GM12878 (cell line): ENCODE results near the gene PNMA8C. TPM values are rescaled to one million over a fixed set of nuclear protein-coding genes. Genes with fewer than 3 reads are reported as not detected.

ENCODE experiments used
- ATAC-seq: fragments of 200-7000 bp; cut with Tn5 transposase; 3 replicates; pipeline ENCODE4 v1.9.1; 2020; ENCODE audit warnings: mild to moderate bottlenecking, moderate library complexity
- BruUV-seq: library from RNA; stranded (reverse); fragments of 400-500 nt; replicated peaks from 2 replicates; lab custom pipeline; 2021; lab: Mats Ljungman, UMichigan
- CTCF ChIA-PET: fragments of 300-600 bp; sonication (Branson Sonifier 250); formaldehyde crosslinking; extraction: SDS; loops from one replicate; lab custom pipeline; 2021; ENCODE audit warnings: inconsistent platforms; lab: Yijun Ruan, JAX
- POLR2A ChIA-PET: fragments of 350-600 bp; formaldehyde crosslinking; extraction: SDS; loops from one replicate; lab custom pipeline; 2021; ENCODE audit warnings: inconsistent platforms; lab: Charles Lee
- RAD21 ChIA-PET: fragments of 300-600 bp; sonication (Branson Sonifier 250); formaldehyde crosslinking; loops from one replicate; lab custom pipeline; 2023; ENCODE audit warnings: antibody characterized with exemption; ENCODE audit not compliant: unreplicated experiment; lab: Charles Lee
- SMC1A ChIA-PET: fragments of 300-600 bp; sonication (Branson Sonifier 250); formaldehyde crosslinking; loops from one replicate; lab custom pipeline; 2023; ENCODE audit not compliant: unreplicated experiment, uncharacterized antibody; lab: Charles Lee
- DNase-seq: peaks from one replicate; pipeline ENCODE4 v3.0.0-alpha.2; 2011; ENCODE audit warnings: low read depth, low spot score
- FAIRE-seq: peaks from 3 replicates; lab custom pipeline; 2011; peaks lifted over from hg19 to GRCh38; lab: Jason Lieb, UNC
- H2AFZ ChIP-seq: 2 replicates; pipeline ENCODE4 v1.6.0; 2011; ENCODE audit warnings: low read depth, low read length, control low read depth; ENCODE audit not compliant: control insufficient read depth
- H3K27ac ChIP-seq: 2 replicates; pipeline ENCODE4 v1.5.1; 2011; ENCODE audit warnings: control low read depth; ENCODE audit not compliant: control insufficient read depth, insufficient read depth
- H3K27me3 ChIP-seq, 2 experiments: replicated peaks in 1 of 2; 2 replicates each; pipeline versions ENCODE4 v1.6.0 to v1.6.1; 2011; ENCODE audit warnings: low read length in 1 of 2; ENCODE audit not compliant: control insufficient read depth in 2 of 2, insufficient read depth in 2 of 2
- H3K36me3 ChIP-seq, 2 experiments: 2 replicates each; pipeline ENCODE4 v1.5.1; 2011; ENCODE audit warnings: low read length in 1 of 2; ENCODE audit not compliant: control insufficient read depth in 2 of 2, insufficient read depth in 2 of 2
- H3K4me1 ChIP-seq: 2 replicates; pipeline ENCODE4 v1.6.1; 2011; ENCODE audit warnings: mild to moderate bottlenecking, low read length, moderate library complexity, mixed read lengths; ENCODE audit not compliant: control insufficient read depth, insufficient read depth
- H3K4me2 ChIP-seq: 2 replicates; pipeline ENCODE4 v1.6.0; 2011; ENCODE audit warnings: control low read depth; ENCODE audit not compliant: control insufficient read depth, insufficient read depth
- H3K4me3 ChIP-seq: fragments of 200-600 bp; sonication (generic); 2 replicates; pipeline ENCODE4 v1.5.1; 2016
- H3K79me2 ChIP-seq: 2 replicates; pipeline ENCODE4 v1.6.0; 2011; ENCODE audit warnings: low read length; ENCODE audit not compliant: control insufficient read depth, insufficient read depth
- H3K9ac ChIP-seq: 2 replicates; pipeline ENCODE4 v1.8.0; 2011; ENCODE audit warnings: low read length, control low read depth, mixed read lengths; ENCODE audit not compliant: control insufficient read depth, insufficient read depth
- H3K9me3 ChIP-seq: replicated peaks from 3 replicates; pipeline ENCODE4 v1.5.1; 2011; ENCODE audit warnings: mild to moderate bottlenecking, low read length; ENCODE audit not compliant: control insufficient read depth, insufficient read depth
- H4K20me1 ChIP-seq: 2 replicates; pipeline ENCODE4 v1.6.0; 2011; ENCODE audit not compliant: control insufficient read depth, insufficient read depth
- BACH1 ChIP-seq: fragments of 450-650 bp; IDR thresholded peaks from 2 replicates; pipeline ENCODE4 v1.6.1; 2017; ENCODE audit warnings: mild to moderate bottlenecking, borderline replicate concordance
- CBX5 ChIP-seq: sonication (generic); IDR thresholded peaks from 2 replicates; pipeline ENCODE4 v1.6.1; 2016; ENCODE audit warnings: low read depth, moderate library complexity, mild to moderate bottlenecking, inconsistent platforms
- E2F4 ChIP-seq: IDR thresholded peaks from 2 replicates; pipeline ENCODE4 v1.6.1; 2012; ENCODE audit warnings: low read depth, low read length, improper control_type of control experiment
- FOS ChIP-seq: IDR thresholded peaks from 3 replicates; pipeline ENCODE4 v1.6.1; 2011; ENCODE audit warnings: borderline replicate concordance; ENCODE audit not compliant: insufficient read length; ENCODE audit errors: extremely low read depth
- HDAC2 ChIP-seq: fragments of 200-600 bp; sonication (generic); IDR thresholded peaks from 2 replicates; pipeline ENCODE4 v1.6.1; 2017
- IKZF1 ChIP-seq: fragments of 450-650 bp; conservative IDR thresholded peaks from 2 replicates; pipeline ENCODE4 v1.6.1; 2017; ENCODE audit warnings: antibody characterized with exemption, mild to moderate bottlenecking
- NR2F1 ChIP-seq: fragments of 450-650 bp; conservative IDR thresholded peaks from 2 replicates; pipeline ENCODE4 v1.6.1; 2017; ENCODE audit warnings: mild to moderate bottlenecking
- POLR2A ChIP-seq: IDR thresholded peaks from 2 replicates; pipeline ENCODE4 v1.6.1; 2011; ENCODE audit warnings: low read depth, mild to moderate bottlenecking, low read length
- RAD51 ChIP-seq: fragments of 450-650 bp; IDR thresholded peaks from 2 replicates; pipeline ENCODE4 v1.6.1; 2016; ENCODE audit warnings: moderate library complexity, mild to moderate bottlenecking, inconsistent platforms
- RUNX3 ChIP-seq: IDR thresholded peaks from 2 replicates; pipeline ENCODE4 v1.6.1; 2012; ENCODE audit warnings: low read length, inconsistent platforms
- SMARCA5 ChIP-seq: fragments of 450-650 bp; IDR thresholded peaks from 2 replicates; pipeline ENCODE4 v1.6.1; 2017; ENCODE audit warnings: mild to moderate bottlenecking
- SUZ12 ChIP-seq: fragments of 200-600 bp; sonication (generic); IDR thresholded peaks from one replicate; pipeline ENCODE4 v1.6.1; 2018; ENCODE audit warnings: antibody characterized with exemption, mild to moderate bottlenecking; ENCODE audit not compliant: unreplicated experiment
- TCF7 ChIP-seq: IDR thresholded peaks from 2 replicates; pipeline ENCODE4 v1.6.1; 2014; ENCODE audit warnings: antibody characterized with exemption, borderline replicate concordance
- YBX1 ChIP-seq: fragments of 450-650 bp; IDR thresholded peaks from 2 replicates; pipeline ENCODE4 v1.6.1; 2016; ENCODE audit warnings: antibody characterized with exemption
- ZBTB33 ChIP-seq: fragments of 450-650 bp; IDR thresholded peaks from 2 replicates; pipeline ENCODE4 v1.6.1; 2017; ENCODE audit warnings: mild to moderate bottlenecking
- ZNF207 ChIP-seq: fragments of 450-650 bp; IDR thresholded peaks from 2 replicates; pipeline ENCODE4 v1.6.1; 2014; ENCODE audit warnings: antibody characterized with exemption, mild to moderate bottlenecking, borderline replicate concordance
- ZNF24 ChIP-seq: fragments of 450-650 bp; IDR thresholded peaks from 2 replicates; pipeline ENCODE4 v1.6.1; 2017; ENCODE audit warnings: antibody characterized with exemption, mild to moderate bottlenecking
- ZZZ3 ChIP-seq: IDR thresholded peaks from 2 replicates; pipeline ENCODE4 v1.6.1; 2011; ENCODE audit warnings: low read depth; ENCODE audit not compliant: control insufficient read depth, insufficient read length
- WGBS: methylation state at CpG from one replicate; pipeline ENCODE4 v1.1.6; 2016; ENCODE audit warnings: low lambda C conversion rate; ENCODE audit not compliant: insufficient replicate concordance, insufficient coverage; ENCODE audit errors: missing lambda C conversion rate; 5-methylcytosine and 5-hydroxymethylcytosine counted together
- in situ Hi-C: fragments of 300-500 bp; cut with MboI; formaldehyde crosslinking; loops from 9 replicates; pipeline ENCODE4 v1.14.3; 2018; ENCODE audit warnings: mixed read lengths
- intact Hi-C: fragments of 100-400 bp; cut with micrococcal nuclease; formaldehyde crosslinking; loops from one replicate; pipeline ENCODE4 v1.14.2; 2022; ENCODE audit not compliant: unreplicated experiment
- polyA plus RNA-seq, 11 experiments: library from polyadenylated mRNA; depleted of rRNA in 4 of 11; unstranded in 6 of 11; stranded (reverse) in 5 of 11; fragments of >200 nt; fragmentation: Nextera tagmentation in 4 of 11; fragmentation: Illumina TruSeq in 1 of 11; extraction: Ambion mirVana in 4 of 11; extraction: Trizol in 1 of 11; gene quantifications; 1 replicate in 1 of 11; 2 replicates in 10 of 11; pipeline versions ENCODE4 v1.2.1 to v1.2.3, GENCODE V29; 2011 to 2016; ENCODE audit warnings: inconsistent platforms in 2 of 11, missing spikeins in 2 of 11, low read depth in 1 of 11
- total RNA-seq, 4 experiments: library from RNA; depleted of rRNA in 3 of 4; stranded (reverse); fragments of >200 nt in 3 of 4; fragmentation: Illumina TruSeq in 1 of 4; extraction: Trizol in 1 of 4; gene quantifications; 2 replicates each; pipeline versions ENCODE4 v1.2.1 to v1.2.3, GENCODE V29; 2013 to 2021
- TF ChIP-seq, protein P1 (sequence below): fragments of 450-650 bp; IDR thresholded peaks from 2 replicates; pipeline ENCODE4 v1.6.1; 2016; ENCODE audit warnings: mild to moderate bottlenecking
- TF ChIP-seq, protein P2 (sequence below): fragments of 450-650 bp; IDR thresholded peaks from 2 replicates; pipeline ENCODE4 v1.6.1; 2017; ENCODE audit warnings: borderline replicate concordance

Gene PNMA8C
- total and polyA plus RNA-seq, 10 of the 15 experiments (the other 5 are each of a cell fraction or from before 2014, with no cell fraction given) = not detected

DNA sequence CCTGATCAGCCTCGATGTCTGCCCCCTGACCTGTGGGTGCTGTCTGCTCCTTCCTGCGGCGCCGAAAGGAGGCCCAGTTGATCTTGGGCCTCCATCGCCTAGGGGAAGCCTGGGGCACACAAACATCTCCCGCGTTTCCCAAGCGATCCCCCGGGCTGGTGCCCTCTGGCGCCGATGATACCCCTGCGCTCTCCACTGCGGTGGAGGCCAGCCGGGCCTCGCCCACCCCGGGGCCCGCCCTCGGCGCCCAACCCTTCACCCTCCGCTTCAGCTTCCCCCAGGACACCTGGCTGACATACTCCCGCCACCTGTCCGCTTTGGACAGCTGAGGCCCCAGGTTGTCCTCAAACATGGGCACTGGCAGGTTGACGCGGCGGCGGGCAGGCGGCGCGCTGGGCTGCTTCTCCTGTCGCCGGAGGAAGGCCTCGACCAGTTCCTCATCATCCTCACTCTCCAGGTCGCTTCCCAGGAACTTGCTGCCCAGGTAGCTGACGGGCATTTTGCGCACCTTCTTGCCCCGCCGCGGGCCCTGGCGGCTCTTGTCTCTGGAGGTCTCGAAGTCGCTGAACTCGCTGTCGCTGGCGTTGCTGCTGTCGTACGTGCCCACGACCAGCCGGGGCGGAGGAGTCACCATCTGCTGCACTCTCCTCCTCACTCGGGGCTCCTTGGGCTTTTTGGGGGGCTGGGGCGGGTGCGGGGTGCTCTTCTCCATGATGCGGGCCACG lies 16.6 kb downstream of the PNMA8C start:
- Histone ChIP-seq H3K4me2 (no peak overlapping the region), H2AFZ (no peak overlapping the region), H3K9ac (no peak overlapping the region), H3K36me3 (no peaks in the 10 kb centered on the region), H3K27me3 (peaks cover 0 to 2% of the 10 kb centered on the region in 2 experiments; a peak in 3 of 4 replicates), H3K4me3 (no peak overlapping the region), H3K9me3 (no peaks in the 10 kb centered on the region), H3K4me1 (no peaks in the 10 kb centered on the region), H3K27ac (no peak overlapping the region), H4K20me1 (no peaks in the 10 kb centered on the region), H3K79me2 (no peaks in the 10 kb centered on the region)
- CTCF ChIA-PET = no interaction called here
- 80% methylated on average over 53 of the region's 54 CpGs for WGBS
- intact Hi-C loops (no loop called here), in situ Hi-C loops (no loop called here)
- ATAC-seq (no peak), DNase-seq (no peak), FAIRE-seq (no peak)
- TF ChIP-seq ZBTB33 (no peak), FOS (no peak), POLR2A (no peak), TCF7 (no peak), BACH1 (no peak), NR2F1 (no peak), CBX5 (no peak), YBX1 (no peak), IKZF1 (no peak), ZNF24 (no peak), ZNF207 (no peak), SMARCA5 (no peak), ZZZ3 (no peak), RUNX3 (no peak), RAD51 (no peak), SUZ12 (no peak), E2F4 (no peak), HDAC2 (no peak)
- TF ChIP-seq, protein P1, sequence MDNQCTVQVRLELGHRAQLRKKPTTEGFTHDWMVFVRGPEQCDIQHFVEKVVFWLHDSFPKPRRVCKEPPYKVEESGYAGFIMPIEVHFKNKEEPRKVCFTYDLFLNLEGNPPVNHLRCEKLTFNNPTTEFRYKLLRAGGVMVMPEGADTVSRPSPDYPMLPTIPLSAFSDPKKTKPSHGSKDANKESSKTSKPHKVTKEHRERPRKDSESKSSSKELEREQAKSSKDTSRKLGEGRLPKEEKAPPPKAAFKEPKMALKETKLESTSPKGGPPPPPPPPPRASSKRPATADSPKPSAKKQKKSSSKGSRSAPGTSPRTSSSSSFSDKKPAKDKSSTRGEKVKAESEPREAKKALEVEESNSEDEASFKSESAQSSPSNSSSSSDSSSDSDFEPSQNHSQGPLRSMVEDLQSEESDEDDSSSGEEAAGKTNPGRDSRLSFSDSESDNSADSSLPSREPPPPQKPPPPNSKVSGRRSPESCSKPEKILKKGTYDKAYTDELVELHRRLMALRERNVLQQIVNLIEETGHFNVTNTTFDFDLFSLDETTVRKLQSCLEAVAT = no peak
- TF ChIP-seq, protein P2, sequence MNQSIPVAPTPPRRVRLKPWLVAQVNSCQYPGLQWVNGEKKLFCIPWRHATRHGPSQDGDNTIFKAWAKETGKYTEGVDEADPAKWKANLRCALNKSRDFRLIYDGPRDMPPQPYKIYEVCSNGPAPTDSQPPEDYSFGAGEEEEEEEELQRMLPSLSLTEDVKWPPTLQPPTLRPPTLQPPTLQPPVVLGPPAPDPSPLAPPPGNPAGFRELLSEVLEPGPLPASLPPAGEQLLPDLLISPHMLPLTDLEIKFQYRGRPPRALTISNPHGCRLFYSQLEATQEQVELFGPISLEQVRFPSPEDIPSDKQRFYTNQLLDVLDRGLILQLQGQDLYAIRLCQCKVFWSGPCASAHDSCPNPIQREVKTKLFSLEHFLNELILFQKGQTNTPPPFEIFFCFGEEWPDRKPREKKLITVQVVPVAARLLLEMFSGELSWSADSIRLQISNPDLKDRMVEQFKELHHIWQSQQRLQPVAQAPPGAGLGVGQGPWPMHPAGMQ = no peak
- no TSS peak for BruUV-seq
- RAD21 ChIA-PET = no interaction called here
- SMC1A ChIA-PET = no interaction called here
- POLR2A ChIA-PET = no interaction called here
